IMR-90 (cell line): Measurements from ENCODE around the gene FLCN.

ENCODE experiments used
- BHLHE40 ChIP-seq: fragments of 150-350 bp; IDR thresholded peaks from 2 replicates; pipeline ENCODE4 v1.6.1; 2016; ENCODE audit warnings: mild to moderate bottlenecking, low read depth, low read length
- CEBPB ChIP-seq: IDR thresholded peaks from 2 replicates; pipeline ENCODE4 v1.6.1; 2012; ENCODE audit warnings: low read depth, low read length, improper control_type of control experiment
- CHD1 ChIP-seq: IDR thresholded peaks from 2 replicates; pipeline ENCODE4 v1.6.1; 2012; ENCODE audit warnings: low read depth, low read length, improper control_type of control experiment
- CTCF ChIP-seq: conservative IDR thresholded peaks from 2 replicates; pipeline ENCODE4 v1.5.1; 2012; ENCODE audit warnings: mild to moderate bottlenecking, low read depth, low read length, improper control_type of control experiment
- FOS ChIP-seq: fragments of 150-350 bp; IDR thresholded peaks from 2 replicates; pipeline ENCODE4 v1.6.1; 2016; ENCODE audit warnings: low read depth, low read length
- MAFK ChIP-seq: IDR thresholded peaks from 2 replicates; pipeline ENCODE4 v1.6.1; 2012; ENCODE audit warnings: low read depth, low read length, improper control_type of control experiment
- MXI1 ChIP-seq: IDR thresholded peaks from 2 replicates; pipeline ENCODE4 v1.6.1; 2012; ENCODE audit warnings: low read depth, mild to moderate bottlenecking, low read length, moderate library complexity, borderline replicate concordance
- NFE2L2 ChIP-seq: fragments of 150-350 bp; IDR thresholded peaks from 2 replicates; pipeline ENCODE4 v1.6.1; 2016; ENCODE audit warnings: low read depth, mild to moderate bottlenecking, low read length
- POLR2A ChIP-seq: IDR thresholded peaks from 2 replicates; pipeline ENCODE4 v1.6.1; 2012; ENCODE audit warnings: mild to moderate bottlenecking, low read depth, low read length
- RAD21 ChIP-seq: IDR thresholded peaks from 2 replicates; pipeline ENCODE4 v1.6.1; 2012; ENCODE audit warnings: low read length, improper control_type of control experiment
- RCOR1 ChIP-seq: IDR thresholded peaks from 2 replicates; pipeline ENCODE4 v1.6.1; 2012; ENCODE audit warnings: mild to moderate bottlenecking, low read length, improper control_type of control experiment; ENCODE audit not compliant: insufficient replicate concordance
- RFX5 ChIP-seq: IDR thresholded peaks from 2 replicates; pipeline ENCODE4 v1.8.0; 2012; ENCODE audit warnings: low read depth, mild to moderate bottlenecking, low read length, moderate library complexity
- USF2 ChIP-seq: fragments of 150-350 bp; IDR thresholded peaks from 2 replicates; pipeline ENCODE4 v1.6.1; 2017; ENCODE audit warnings: mild to moderate bottlenecking, antibody characterized with exemption, low read length, low read depth

- TF ChIP-seq RAD21 (no peak), CEBPB (no peak), CTCF (no peak; the same call in 1 of the 2 replicates), CHD1 (no peak), POLR2A (no peak), MAFK (no peak), USF2 (no peak), RFX5 (no peak), MXI1 (no peak), NFE2L2 (no peak), FOS (no peak), RCOR1 (no peak), BHLHE40 (no peak)
These were observed 33.2 kb upstream of the FLCN start for GRCh38 chr17:17269926-17270773.
